NCI-H146 (cell line): ENCODE data around the gene TAGLN2.

Source experiments
- DNase-seq: peaks from one replicate; lab custom pipeline; 2025; lab: John Stamatoyannopoulos, UW

The TAGLN2 gene

DNA sequence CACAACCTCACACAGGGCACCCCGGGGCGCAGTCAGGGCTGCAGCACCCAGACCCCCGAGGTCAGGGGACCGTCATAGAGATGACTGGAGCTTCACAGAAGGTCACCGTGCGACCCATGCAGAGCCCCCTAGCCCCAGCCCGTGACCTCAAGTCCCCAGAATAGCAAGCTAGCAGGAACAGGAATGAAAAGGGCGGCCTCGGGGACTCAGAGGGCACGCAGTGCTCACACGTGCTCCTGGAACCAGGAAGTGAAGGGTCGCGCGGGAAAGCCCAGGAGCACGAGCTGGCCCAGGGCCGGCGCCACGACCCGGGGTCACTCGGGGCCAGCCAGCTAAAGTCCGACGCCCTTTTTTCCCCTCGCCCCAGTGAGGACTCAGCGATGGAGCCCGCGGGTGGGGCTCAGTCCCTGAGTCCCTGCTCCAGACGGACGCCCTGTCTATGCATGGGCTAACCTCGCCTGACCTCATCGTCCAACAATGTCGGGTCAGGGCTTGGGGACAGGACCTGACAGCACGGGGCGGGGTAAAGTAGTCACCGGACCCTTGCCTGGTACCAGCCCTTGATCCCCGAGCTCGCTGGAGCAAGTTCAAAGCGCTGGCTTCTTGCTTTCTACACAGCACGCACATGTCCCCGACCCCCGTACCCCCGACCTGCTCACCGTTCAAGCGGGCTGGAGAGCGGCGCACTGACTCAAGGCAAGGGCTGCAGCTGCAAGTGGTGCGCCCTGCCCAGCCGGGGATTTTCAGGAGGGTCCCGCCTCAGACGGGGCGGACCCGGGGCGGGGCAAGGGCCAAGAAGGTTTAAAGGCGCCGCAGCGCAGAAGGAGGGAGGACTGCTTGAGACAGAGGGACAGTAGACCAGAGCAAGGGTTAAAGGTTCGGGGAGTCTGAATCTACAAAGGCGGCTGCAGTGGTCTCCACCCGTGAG lies at the start of gene TAGLN2:
Gene TAGLN2, minus strand, starts transcription at position 717 of the 928 bp plus-strand sequence. CDS start 4,998 bp downstream, outside the sequence.
- DNase-seq, result peak; percentile 75

DNA sequence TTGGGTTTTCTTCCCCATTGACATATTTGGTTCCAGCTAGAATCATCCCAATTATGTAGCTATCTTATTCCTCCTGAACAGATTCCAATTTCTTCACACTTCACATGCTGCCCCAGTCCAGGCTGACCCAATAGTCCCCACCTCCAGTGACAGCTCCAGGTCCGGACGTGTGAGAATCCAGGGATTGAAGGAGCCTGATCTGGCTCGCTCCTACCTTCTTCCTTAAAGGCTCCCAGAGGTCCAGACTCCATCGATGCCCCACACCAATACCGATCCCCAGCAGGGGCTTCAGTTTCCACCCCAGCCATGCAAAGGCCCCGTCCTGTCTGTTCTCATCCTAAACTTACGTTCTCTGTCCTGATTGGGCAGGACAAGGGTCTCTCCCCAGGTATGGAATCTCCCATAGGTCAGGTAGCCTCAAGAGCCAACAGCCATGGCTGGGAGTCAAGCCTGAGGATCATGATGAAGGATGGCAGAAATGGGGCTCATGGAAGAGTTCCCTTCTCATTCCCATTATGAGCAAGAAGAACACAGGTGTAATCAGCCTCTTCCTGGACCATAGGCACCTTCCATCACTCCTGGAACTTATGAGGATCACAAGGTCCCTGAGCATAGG lies 49.2 kb upstream of the TAGLN2 start:
- no peak for DNase-seq

DNA sequence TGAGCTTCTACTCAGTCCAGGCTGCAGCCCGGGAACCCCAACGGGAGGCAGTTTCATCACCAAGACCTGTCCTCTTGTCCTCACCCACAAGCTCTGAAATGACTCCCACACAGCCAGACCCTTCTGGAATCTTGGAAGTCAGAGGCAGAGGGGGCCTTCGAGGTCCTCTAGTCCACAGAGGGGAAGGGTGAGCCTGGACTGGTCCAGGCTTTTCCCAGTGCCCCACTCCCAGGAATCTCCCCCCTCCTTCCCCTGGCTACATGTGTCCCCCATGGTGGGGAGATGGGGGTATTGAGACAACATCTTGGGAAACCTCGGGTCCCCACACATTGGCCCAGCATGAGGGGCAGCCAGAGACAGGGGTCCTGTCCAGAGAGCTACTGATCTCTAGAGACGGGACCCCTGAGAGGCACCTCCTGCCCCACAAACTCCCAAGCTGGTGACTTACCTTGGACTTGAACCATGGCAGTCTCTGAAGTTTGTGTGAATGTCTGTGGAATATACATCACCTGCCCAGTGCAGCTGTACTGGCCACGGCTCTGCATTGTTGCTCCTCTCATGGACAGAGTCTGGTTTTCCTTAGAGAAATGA lies 48.1 kb upstream of the TAGLN2 start:
- DNase-seq, result no peak

DNA sequence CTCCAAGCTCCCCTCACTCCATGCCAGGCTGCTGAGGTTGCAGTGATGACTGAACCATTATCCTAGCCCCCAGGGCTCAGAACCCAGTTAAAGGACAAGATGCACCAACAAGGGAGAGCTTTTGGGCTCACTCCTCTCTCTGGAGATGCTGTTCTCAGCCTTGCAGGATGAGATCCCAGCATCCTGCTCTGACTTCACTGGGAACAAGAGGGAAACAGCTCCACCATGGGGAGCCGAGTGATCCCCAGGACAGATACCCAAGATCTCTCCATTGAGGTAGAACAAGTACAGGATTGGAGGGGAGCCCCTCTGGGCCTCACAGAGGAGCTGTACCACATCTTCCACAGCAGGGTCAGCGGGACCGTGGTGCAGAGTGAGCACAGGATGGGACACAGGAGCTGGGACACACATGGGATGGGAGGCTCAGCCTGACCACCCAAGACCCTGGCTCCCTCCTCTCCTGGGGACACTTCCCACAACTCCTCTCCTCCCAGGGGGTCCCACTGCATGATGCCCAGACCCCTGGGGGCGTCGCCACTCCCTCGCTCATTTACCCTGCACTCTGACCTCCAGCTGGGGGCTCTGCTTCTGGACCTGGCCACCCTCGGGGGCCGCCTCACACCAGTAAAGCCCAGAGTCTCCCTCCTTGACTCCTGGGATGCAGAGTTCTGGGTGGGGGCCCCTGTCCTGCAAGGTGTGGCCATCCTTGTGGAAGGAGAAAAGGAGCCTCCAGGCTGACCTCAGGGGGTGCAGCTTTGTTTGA lies 47.3 kb upstream of the TAGLN2 start:
- DNase-seq, result no peak

DNA sequence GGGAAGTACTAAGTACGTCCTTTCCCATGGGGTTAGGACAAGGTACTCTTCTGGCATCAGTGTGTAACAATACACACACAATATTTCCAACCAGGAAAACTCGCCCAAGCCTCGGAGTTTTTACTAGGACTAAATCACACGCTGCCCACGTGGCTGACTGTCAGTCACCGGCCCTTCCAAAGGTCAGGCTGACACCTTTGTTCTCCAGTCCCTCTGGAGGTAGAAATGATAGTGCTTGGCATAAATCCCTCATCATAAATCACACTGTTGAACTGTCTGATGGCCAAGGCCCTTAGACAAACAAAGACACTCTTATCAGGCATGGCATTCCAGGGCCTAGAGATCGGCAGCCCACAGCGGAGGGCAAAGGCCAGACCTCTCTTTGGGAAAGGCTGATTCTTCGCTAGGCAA lies 45.6 kb upstream of the TAGLN2 start:
- DNase-seq, result no peak

DNA sequence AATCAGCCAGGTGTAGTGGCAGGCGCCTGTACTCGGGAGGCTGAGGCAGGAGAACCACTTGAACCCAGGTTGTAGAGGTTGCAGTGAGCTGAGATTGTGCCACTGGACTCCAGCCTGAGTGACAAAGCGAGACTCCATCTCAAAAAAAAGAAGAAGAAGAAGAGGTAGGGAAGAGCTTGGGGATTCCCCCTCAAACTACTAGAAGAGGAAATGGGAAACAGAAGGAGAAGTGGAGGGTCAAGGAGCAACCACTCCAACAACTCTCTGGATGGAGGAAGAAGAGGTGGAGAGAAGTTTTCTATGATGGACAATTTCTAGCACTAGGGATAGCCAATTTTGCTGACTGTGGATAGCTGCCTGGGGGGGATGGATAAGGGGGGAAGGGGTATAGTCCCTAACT lies 43.6 kb upstream of the TAGLN2 start:
- no peak for DNase-seq

DNA sequence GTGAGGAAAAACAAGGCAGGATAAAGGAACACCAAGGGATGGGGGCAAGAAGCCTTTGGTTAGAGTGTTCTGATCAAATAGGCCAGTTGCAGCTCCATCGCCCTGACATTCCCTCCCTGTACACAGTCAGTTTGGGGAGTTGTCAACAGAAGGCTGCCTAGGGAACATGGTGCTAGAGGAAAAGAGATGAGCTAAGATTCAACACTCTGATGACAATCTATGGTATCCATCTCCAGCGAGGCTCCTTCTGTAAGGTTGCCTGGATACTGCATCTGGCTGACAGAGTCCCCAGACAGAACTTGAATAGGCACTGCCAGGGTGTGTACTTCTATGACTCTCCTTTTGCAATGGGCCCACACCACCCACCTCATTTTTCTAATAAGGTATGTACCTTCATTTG lies 40.0 kb upstream of the TAGLN2 start:
- DNase-seq, result no peak

DNA sequence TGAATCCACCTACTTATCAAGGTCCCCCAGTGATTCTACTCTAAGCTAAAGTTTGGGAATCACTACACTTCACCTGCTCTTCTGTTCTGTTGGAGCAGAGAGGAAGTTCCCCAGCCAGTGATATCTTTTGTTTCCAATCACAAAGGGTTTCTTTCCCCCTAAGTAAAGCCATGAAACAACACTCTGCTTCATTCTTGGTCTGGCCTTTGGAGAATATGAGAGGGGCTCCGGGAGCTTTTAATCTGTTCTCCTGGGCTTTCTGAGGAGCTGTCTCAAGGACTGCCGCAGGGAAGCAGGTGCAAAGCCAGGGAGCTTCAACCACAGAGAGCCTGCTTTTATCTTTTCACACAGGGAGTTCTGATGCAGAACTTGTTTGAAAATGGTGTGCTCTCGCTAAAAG lies 38.8 kb upstream of the TAGLN2 start:
- DNase-seq, result no peak

DNA sequence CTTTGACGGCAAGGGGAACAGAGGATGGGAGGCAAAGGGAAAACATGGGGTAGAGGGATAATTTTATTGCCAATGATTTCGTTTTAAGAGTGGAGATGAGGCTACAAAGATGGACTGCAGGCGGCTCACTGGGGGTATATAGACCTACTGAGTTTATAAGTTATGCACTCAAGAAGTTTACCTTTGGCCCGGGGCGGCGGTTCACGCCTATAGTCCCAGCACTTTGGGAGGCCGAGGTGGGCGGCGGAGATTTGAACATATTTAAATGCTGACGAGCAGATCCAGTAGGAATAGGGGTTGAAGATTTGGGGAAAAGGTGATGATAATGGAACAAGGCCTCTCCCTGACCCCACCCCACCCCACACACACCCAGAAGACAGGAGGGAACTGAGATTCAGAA lies 36.9 kb upstream of the TAGLN2 start:
- no peak for DNase-seq

DNA sequence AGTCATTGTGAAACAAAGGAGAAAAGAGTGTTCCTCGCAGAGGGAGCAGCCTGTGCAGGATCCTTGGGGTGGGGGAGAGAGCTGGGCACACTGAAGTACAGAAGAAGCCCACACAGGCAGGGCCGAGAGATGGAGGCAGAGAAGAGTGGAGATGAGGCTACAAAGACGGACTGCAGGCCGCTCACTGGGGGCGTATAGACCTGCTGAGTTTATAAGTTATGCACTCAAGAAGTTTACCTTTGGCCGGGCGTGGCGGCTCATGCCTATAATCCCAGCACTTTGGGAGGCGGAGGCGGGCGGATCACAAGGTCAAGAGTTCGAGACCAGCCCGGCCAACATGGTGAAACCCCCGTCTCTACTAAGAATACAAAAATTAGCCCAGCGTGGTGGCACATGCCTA lies 36.3 kb upstream of the TAGLN2 start:
- DNase-seq, result no peak

DNA sequence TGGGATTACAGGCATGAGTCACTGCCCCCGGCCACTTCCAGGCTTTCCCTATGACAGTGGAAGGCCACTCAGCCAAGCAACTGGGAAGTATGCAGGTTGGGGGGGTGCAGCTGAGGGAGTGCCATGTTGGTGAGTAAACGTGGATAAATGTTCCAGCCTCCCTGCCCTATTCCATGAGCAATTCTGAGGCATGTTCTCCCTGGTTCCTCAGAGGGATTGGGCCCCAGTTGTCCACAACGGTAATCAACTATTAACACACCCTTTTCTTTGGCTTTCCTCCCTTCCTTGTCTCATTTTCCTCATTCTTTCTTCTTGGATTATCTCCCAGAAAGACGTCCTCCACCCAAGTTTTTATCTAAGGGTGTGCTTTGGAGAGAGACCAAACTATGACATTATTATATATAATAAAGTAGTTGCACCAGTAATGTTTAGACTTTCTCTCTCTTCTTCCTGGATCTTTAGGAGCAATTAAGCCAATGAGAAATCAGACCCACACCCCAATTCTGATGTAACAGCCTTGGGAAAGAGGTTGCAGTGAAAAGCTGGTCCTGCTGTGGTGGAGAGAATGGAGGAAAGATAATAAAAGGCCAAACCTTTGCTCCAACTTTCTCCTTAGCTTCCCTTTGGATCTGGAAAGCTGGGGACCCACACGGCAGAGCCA lies 35.5 kb upstream of the TAGLN2 start:
- DNase-seq, result no peak

DNA sequence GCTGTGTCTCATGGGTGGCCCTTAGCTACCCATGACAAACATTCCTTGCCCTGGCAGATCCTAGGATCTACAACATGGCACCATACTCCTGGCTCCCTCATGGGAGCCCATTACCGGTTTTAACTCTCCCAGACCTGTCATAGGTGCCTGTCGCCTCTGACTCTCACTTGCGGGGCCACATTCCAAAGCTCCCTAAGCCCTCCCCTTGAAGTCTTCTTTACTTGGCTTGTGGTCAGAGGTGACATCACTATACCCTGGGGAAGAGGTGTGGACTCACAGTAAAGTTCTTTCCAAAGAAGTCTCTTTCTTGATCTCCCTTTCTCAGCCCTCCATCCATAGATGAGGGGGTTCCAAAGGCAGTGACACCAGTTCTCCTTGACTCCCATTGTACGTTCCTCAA lies 34.1 kb upstream of the TAGLN2 start:
- DNase-seq, result no peak

DNA sequence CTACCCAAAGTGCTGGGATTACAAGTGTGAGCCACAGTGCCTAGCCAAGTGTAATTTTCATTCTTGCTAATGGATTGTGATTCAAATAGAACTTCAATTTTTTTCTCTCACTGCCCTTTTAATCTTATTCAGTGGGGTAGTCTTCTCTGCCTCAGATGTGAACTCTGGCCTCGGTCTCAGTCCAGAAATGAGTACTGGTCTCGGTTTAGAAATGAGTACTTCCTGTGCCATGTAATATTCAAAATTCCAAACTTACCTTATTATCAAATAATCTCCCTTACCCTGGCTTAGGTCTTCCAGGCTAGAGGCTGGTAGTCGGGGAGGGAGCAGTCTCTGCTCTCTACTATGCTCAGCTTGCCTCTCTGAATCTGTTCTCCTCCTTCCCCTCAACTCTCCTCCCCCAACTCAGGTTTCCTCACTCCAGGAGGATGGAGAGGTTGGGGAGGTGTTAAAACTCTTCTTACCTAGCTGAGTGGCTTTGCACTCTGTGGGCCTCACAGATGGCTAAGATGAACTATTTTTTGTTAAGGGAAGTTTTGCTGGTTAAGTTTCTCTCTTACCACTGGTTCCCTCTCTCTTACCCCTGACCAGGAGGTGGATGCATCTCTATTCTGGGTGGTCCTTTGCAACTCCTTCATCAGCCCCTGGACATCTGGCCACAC lies 33.5 kb upstream of the TAGLN2 start:
- no peak for DNase-seq

DNA sequence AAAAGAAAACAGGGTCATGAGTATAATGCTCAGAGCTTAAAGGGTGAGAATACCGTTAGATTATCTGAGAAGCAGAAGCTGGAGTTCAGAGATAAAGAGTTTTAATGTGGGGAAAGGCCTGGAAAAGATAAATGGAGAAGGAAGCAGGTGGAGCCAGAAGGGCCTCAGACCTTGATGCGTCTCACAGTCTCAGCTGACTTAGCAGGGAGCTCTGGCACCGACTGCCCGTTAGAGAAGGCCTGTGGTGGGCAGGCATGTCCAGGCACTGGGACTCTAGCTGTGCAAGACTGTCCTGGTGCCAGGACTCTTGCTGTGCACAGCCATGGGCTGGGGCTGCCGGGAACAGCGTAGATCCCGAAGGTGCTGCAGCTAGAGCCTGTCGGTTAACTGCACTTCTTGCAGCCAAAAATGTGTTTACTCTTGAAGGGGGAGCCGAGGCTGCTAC lies 32.5 kb upstream of the TAGLN2 start:
- no peak for DNase-seq

DNA sequence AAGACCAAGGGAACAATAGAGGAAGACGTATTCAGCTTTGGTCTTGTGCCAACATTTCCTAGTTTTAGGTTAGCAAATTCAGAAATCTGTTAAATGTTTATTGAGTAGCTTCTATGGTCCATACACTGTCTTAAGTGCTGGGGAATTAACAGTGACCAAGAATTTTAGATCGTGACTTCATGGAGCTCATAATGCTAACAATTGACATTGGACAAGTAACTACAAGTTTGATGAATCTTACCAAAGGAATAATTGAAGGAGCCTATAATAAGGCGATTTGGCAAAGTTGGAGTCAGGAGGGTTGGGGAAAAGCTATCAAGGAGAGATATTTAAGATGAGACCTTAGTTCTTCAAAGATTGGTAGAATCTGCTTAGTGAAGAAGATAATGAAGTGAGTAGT lies 30.1 kb upstream of the TAGLN2 start:
- DNase-seq, result no peak

DNA sequence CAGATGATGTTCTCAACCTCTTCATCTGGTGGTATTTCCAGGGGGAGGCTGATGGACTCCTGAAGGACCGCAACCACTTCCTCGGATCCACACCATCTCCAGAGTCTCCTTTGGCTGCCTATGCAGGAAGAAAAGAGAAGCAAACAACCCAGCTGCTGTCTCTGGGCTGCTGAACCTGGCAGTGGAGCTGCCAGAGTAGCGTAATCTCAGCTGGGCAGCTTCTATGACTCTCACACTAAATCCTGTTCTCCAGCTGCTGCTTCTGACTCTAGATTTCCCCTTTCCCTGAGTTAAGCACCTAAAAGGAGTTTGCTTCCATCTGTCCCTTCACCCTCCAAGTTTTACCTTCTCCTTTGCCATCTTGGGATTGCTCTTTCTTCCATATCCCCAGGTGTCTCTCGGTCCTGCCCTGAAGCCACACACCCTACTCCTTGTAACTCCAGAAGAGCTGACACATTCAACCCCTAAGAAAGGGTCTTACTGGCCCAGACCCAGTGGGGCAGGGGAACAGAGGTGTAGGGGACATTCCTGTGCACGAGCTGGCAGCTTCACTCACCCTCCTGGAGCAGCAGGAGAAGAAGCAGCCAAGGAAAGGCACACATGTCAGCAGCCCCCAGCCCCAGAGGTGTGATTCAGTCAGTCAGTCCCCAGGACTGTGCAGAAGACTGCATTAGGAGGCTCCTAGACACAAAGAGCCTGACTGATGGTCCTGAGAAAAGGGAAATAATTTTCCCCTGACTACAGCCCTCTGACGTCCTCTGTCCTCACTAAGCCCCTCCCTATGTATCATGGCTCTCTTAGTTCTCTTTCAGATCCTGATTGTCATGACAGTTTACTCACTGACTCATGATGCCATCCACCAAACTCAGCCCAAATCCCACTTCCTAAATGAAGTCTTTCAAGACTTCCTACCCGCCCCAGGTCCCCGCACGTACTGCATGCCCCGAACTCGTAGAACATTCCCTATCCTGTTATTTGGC lies 28.5 kb upstream of the TAGLN2 start, which contains the start of gene SLAMF9:
Gene SLAMF9, minus strand, starts transcription at position 702 of the 980 bp plus-strand sequence. Its CDS starts 100 bp downstream, at position 602.
- DNase-seq, result no peak

DNA sequence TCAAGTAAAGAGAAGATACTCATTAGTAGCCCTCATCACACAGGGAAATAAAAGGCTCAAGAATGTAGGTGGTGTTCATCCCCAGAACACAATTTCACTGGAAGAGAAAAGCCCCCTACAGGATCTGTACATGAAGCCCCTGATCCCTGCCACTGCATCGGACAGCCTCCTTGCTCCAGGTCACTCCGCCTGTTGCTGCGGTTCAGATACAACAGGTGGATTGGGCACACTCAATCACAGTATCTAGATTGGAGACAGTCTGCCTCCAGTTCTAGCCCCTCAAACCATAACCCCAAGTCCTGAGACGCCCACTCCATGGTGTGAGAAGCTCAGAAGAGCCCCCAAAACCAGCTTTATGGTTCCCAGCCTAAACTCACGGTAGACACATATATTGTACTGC lies 27.6 kb upstream of the TAGLN2 start:
- DNase-seq, result no peak

DNA sequence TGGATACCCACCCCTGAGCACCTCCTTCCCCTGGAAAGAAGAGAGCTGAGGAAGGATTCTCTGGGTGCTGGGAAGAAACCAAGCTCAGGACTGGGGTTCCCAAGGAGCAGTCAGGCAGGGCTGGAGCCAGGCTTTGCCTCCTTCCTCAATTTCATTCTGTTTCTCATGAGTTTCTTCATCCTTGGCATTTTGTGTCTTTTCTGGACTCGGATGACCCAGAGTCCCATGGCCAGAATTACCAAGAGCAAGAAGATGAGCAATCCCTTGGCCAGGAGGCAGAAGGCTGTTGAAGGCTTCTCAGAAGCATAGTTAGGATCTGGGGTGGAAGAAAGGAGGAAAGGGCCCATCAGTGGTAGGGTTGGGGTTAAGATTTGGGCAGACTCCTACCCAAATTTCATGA lies 26.2 kb upstream of the TAGLN2 start:
- no peak for DNase-seq

DNA sequence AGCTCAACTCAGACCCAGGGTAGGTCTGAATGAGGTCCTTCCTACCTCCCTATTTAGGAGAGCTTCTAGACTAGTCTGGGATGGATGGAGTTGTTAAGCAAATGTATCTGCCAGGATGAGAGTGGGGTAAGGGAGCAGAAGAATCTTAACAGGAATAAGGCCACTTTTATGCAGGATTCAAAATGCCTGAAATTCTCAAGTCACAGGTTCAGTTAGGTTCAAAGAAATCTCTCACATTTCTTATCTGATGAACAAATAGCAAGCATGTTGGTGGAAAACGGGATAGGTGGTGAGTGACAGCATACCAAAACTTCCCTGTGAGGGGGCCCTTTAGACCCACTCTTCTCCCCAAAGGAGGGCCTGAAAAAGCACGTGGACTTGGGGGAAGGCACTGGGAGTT lies 25.7 kb upstream of the TAGLN2 start:
- no peak for DNase-seq

DNA sequence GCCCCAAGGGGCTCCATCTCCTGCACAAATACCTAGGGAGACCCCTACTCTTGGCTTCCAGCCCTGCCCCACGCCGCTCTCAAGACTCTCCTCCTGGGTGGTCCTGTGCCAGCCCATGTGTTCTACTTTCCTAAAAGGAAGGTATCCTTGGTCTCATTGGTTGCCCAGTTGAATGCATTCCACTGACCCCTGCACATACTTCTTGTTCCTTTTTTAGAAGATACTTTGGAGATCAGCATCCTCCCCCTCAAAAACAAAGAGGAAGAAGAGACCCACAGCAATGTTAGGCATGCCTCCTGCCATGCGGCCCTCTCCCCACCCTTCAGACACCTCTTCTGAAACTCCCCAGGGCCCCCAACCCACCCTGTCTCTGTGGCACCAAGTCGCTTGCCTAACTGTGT lies 24.7 kb upstream of the TAGLN2 start:
- no peak for DNase-seq
